Neural cell (in vitro differentiated cells): ENCODE measurements around the gene FN3K. TPM values are rescaled to one million over a fixed set of nuclear protein-coding genes. Genes with fewer than 3 reads are reported as not detected.

Source experiments
- H2AFZ ChIP-seq: fragments of 200-600, 300-800 bp; sonication (generic), shearing (Covaris generic); 2 replicates; pipeline ENCODE4 v1.6.0; 2014; ENCODE audit warnings: low read depth, mild to moderate bottlenecking, antibody characterized with exemption, low read length, moderate library complexity
- H3F3A ChIP-seq: fragments of 200-600 bp; shearing (Covaris generic); 2 replicates; pipeline ENCODE4 v1.6.1; 2016; ENCODE audit warnings: mild to moderate bottlenecking, moderate library complexity, mixed read lengths, antibody characterized with exemption, low read length; ENCODE audit not compliant: insufficient read depth, poor library complexity, severe bottlenecking
- H3K27ac ChIP-seq: fragments of 200-600, 300-800 bp; sonication (generic), shearing (Covaris generic); 2 replicates; pipeline ENCODE4 v1.5.1; 2014; ENCODE audit warnings: mild to moderate bottlenecking, low read length, moderate library complexity
- H3K27me3 ChIP-seq: fragments of 300-800, 200-600 bp; sonication (generic), shearing (Covaris generic); 2 replicates; pipeline ENCODE4 v1.6.0; 2014; ENCODE audit warnings: mild to moderate bottlenecking, low read depth, low read length, moderate library complexity; ENCODE audit not compliant: insufficient read depth
- H3K36me3 ChIP-seq: fragments of 300-800, 200-600 bp; sonication (generic), shearing (Covaris generic); 2 replicates; pipeline ENCODE4 v1.5.1; 2014; ENCODE audit warnings: mild to moderate bottlenecking, antibody characterized with exemption, low read length, moderate library complexity; ENCODE audit not compliant: insufficient read depth
- H3K4me2 ChIP-seq: fragments of 300-800, 200-600 bp; sonication (generic), shearing (Covaris generic); 2 replicates; pipeline ENCODE4 v1.6.0; 2014; ENCODE audit warnings: mild to moderate bottlenecking, low read length
- H3K4me3 ChIP-seq: fragments of 300-800, 200-600 bp; sonication (generic), shearing (Covaris generic); 2 replicates; pipeline ENCODE4 v1.5.1; 2014; ENCODE audit warnings: mild to moderate bottlenecking, low read length, moderate library complexity
- H3K79me2 ChIP-seq: fragments of 200-600 bp; shearing (Covaris generic); replicated peaks from 2 replicates; pipeline ENCODE4 v1.6.0; 2014; ENCODE audit warnings: mild to moderate bottlenecking, low read length, moderate library complexity; ENCODE audit not compliant: insufficient read depth
- H3K9ac ChIP-seq: fragments of 300-800, 200-600 bp; sonication (generic), shearing (Covaris generic); 2 replicates; pipeline ENCODE4 v1.6.1; 2016; ENCODE audit warnings: mild to moderate bottlenecking, low read length, mixed read lengths
- H3K9me2 ChIP-seq: fragments of 200-600 bp; shearing (Covaris generic); 2 replicates; pipeline ENCODE4 v1.6.1; 2016; ENCODE audit warnings: mild to moderate bottlenecking, low read length, mixed read lengths; ENCODE audit not compliant: insufficient read depth
- H3K9me3 ChIP-seq: fragments of 200-600, 300-800 bp; sonication (generic), shearing (Covaris generic); 2 replicates; pipeline ENCODE4 v1.6.1; 2016; ENCODE audit warnings: mild to moderate bottlenecking, mixed run types, low read length, moderate library complexity, mixed read lengths
- H4K20me1 ChIP-seq: fragments of 200-600 bp; shearing (Covaris generic); 2 replicates; pipeline ENCODE4 v1.6.1; 2016; ENCODE audit warnings: mild to moderate bottlenecking, mixed run types; ENCODE audit not compliant: insufficient read depth
- EP300 ChIP-seq: fragments of 450-650 bp; conservative IDR thresholded peaks from 2 replicates; pipeline ENCODE4 v1.6.1; 2014; ENCODE audit warnings: antibody characterized with exemption, mild to moderate bottlenecking, moderate library complexity; ENCODE audit not compliant: poor library complexity, severe bottlenecking
- EZH2 ChIP-seq: fragments of 200-600, 300-800 bp; shearing (Covaris generic), sonication (generic); IDR thresholded peaks from 2 replicates; pipeline ENCODE4 v1.6.1; 2014; ENCODE audit warnings: antibody characterized with exemption, low read length, borderline replicate concordance, mild to moderate bottlenecking; ENCODE audit not compliant: insufficient read depth, poor library complexity, severe bottlenecking
- MXI1 ChIP-seq: fragments of 450-650 bp; conservative IDR thresholded peaks from 2 replicates; pipeline ENCODE4 v1.6.1; 2014; ENCODE audit warnings: antibody characterized with exemption, mild to moderate bottlenecking; ENCODE audit not compliant: poor library complexity, severe bottlenecking
- POLR2AphosphoS5 ChIP-seq: IDR thresholded peaks from 2 replicates; pipeline ENCODE4 v1.6.1; 2012
- RAD21 ChIP-seq: fragments of 450-650 bp; conservative IDR thresholded peaks from 2 replicates; pipeline ENCODE4 v1.6.1; 2014; ENCODE audit warnings: antibody characterized with exemption, mild to moderate bottlenecking, moderate library complexity
- REST ChIP-seq: IDR thresholded peaks from 2 replicates; pipeline ENCODE4 v1.6.1; 2012; ENCODE audit warnings: borderline replicate concordance
- SMC3 ChIP-seq: fragments of 450-650 bp; conservative IDR thresholded peaks from 2 replicates; pipeline ENCODE4 v1.6.1; 2014; ENCODE audit warnings: antibody characterized with exemption, mild to moderate bottlenecking, moderate library complexity; ENCODE audit not compliant: poor library complexity
- TAF1 ChIP-seq: IDR thresholded peaks from 2 replicates; pipeline ENCODE4 v1.6.1; 2012; ENCODE audit warnings: low read depth
- polyA plus RNA-seq: library from polyadenylated mRNA; depleted of rRNA; stranded (reverse); fragments of >200 nt; gene quantifications from 2 replicates; pipeline ENCODE4 v1.2.3, GENCODE V29; 2014

Gene FN3K
- polyA plus RNA-seq, 1 donor from 2014 or later = 6.0 TPM

GRCh38 chr17:82698065-82698973, 37.1 kb upstream of the FN3K start, which contains the start of gene RAB40B:
Gene RAB40B (minus strand): TSS chr17:82698698. CDS start chr17:82698596, 102 bp downstream.
- Histone ChIP-seq H3K9me3 (no peaks in the 10 kb centered on the region), H3K79me2 (peaks cover 8% of the 10 kb centered on the region), H3K4me2 (peak within 1 kb of the TSS; percentile 53), H3K27me3 (peaks cover 8% of the 10 kb centered on the region), H3K9ac (peak within 1 kb of the TSS; percentile 65), H3K9me2 (no peaks in the 10 kb centered on the region), H3K27ac (no peak within 1 kb of the TSS), H4K20me1 (no peaks in the 10 kb centered on the region), H3K4me3 (peak within 1 kb of the TSS; percentile 93), H3F3A (no peaks in the 10 kb centered on the region), H2AFZ (peak within 1 kb of the TSS; percentile 40), H3K36me3 (no peaks in the 10 kb centered on the region)
- no peak for TF ChIP-seq REST
- TF ChIP-seq TAF1 = no peak
- TF ChIP-seq SMC3 = no peak
- no peak for TF ChIP-seq MXI1
- peak; percentile 21 for TF ChIP-seq RAD21
- TF ChIP-seq EP300 = peak; percentile 75
- no peak for TF ChIP-seq EZH2
- TF ChIP-seq POLR2AphosphoS5 = peak; percentile 34

- Histone ChIP-seq H2AFZ (peak overlapping the region; percentile 40), H3K36me3 (no peaks in the 10 kb centered on the region), H3K4me3 (peak overlapping the region; percentile 93), H3K79me2 (peaks cover 8% of the 10 kb centered on the region), H3F3A (no peaks in the 10 kb centered on the region), H3K27me3 (peaks cover 8% of the 10 kb centered on the region), H3K27ac (no peak overlapping the region), H4K20me1 (no peaks in the 10 kb centered on the region), H3K4me2 (peak overlapping the region; percentile 48), H3K9me2 (no peaks in the 10 kb centered on the region), H3K9me3 (no peaks in the 10 kb centered on the region), H3K9ac (peak overlapping the region; percentile 65)
- peak; percentile 24 for TF ChIP-seq SMC3
- TF ChIP-seq MXI1 = peak; percentile 86
- TF ChIP-seq EZH2 = no peak
- TF ChIP-seq POLR2AphosphoS5 = peak; percentile 44
These were observed 36.4 kb upstream of the FN3K start for GRCh38 chr17:82698974-82699442.

- peak overlapping the region; percentile 93 for H3K4me3 ChIP-seq
- H3F3A ChIP-seq = no peaks in the 10 kb centered on the region
- H3K9me2 ChIP-seq = no peaks in the 10 kb centered on the region
- H2AFZ ChIP-seq = no peak overlapping the region
- no peaks in the 10 kb centered on the region for H3K36me3 ChIP-seq
- H3K9ac ChIP-seq = peak overlapping the region; percentile 65
- TF ChIP-seq EZH2 = no peak
- no peak for TF ChIP-seq TAF1
- TF ChIP-seq POLR2AphosphoS5 = no peak
- peaks cover 8% of the 10 kb centered on the region for H3K27me3 ChIP-seq
- H3K27ac ChIP-seq = no peak overlapping the region
- no peak overlapping the region for H3K4me2 ChIP-seq
- peaks cover 7% of the 10 kb centered on the region for H3K79me2 ChIP-seq
- no peaks in the 10 kb centered on the region for H3K9me3 ChIP-seq
- H4K20me1 ChIP-seq = no peaks in the 10 kb centered on the region
These were observed 35.9 kb upstream of the FN3K start for GRCh38 chr17:82699551-82699950.
